Activated CD4-positive, alpha-beta memory T cell treated with anti-CD3 and anti-CD28 coated beads for 36 hours (primary cell): ENCODE data around the gene C11orf52. TPM values are rescaled to one million over a fixed set of nuclear protein-coding genes. Genes with fewer than 3 reads are reported as not detected.

Source experiments
- CTCF ChIA-PET: fragments of 350-600 bp; sonication (Branson Sonifier 250); formaldehyde crosslinking; loops from one replicate; lab custom pipeline; 2021; ENCODE audit warnings: antibody characterized with exemption, inconsistent platforms; lab: Charles Lee
- POLR2A ChIA-PET: fragments of 350-600 bp; sonication (Branson Sonifier 250); formaldehyde crosslinking; loops from one replicate; lab custom pipeline; 2021; ENCODE audit warnings: antibody characterized with exemption; lab: Charles Lee
- DNase-seq: peaks from one replicate; pipeline ENCODE4 v3.0.0-alpha.2; 2020
- H3K27ac Mint-ChIP-seq: one replicate; pipeline ENCODE4 v1.8.0; 2021; ENCODE audit warnings: mixed read lengths
- H3K27me3 Mint-ChIP-seq: one replicate; pipeline ENCODE4 v1.8.0; 2021; ENCODE audit warnings: mixed read lengths
- H3K36me3 Mint-ChIP-seq: one replicate; pipeline ENCODE4 v1.8.0; 2021; ENCODE audit warnings: mixed read lengths
- H3K4me1 Mint-ChIP-seq: one replicate; pipeline ENCODE4 v1.8.0; 2021; ENCODE audit warnings: low read depth, mixed read lengths
- H3K4me3 Mint-ChIP-seq: one replicate; pipeline ENCODE4 v1.8.0; 2021; ENCODE audit warnings: mild to moderate bottlenecking, mixed read lengths
- H3K9me3 Mint-ChIP-seq: one replicate; pipeline ENCODE4 v1.8.0; 2021; ENCODE audit warnings: mixed read lengths
- intact Hi-C: fragments of 100-400 bp; cut with micrococcal nuclease; formaldehyde crosslinking; loops from one replicate; pipeline ENCODE4 v1.15.1; 2023
- total RNA-seq, 2 experiments: library from RNA; stranded (reverse); gene quantifications; one replicate each; pipeline ENCODE4 v1.2.3, GENCODE V29; 2021

C11orf52 gene
- total RNA-seq, 2 experiments from 2014 or later: not detected

GRCh38 chr11:111939836-111940604 lies 21.3 kb downstream of the C11orf52 start:
- Mint-ChIP-seq H3K27me3 (no peaks in the 10 kb centered on the region), H3K4me1 (peaks cover 63% of the 10 kb centered on the region), H3K27ac (no peak overlapping the region), H3K36me3 (peaks cover 2% of the 10 kb centered on the region), H3K9me3 (no peaks in the 10 kb centered on the region), H3K4me3 (no peak overlapping the region)
- intact Hi-C loops: loop anchor here (5.0 to 10.0 kb wide), 5 partner anchors 132 to 565 kb away; partner anchors contain the start of genes BCO2, NKAPD1, PIH1D2 and POU2AF1
- ChIA-PET CTCF (interaction anchor here (1.3 to 10.7 kb wide), 5 partner anchors 8 to 40 kb away, joined by 3 to 190 read pairs (median 11); no protein-coding TSS in a partner anchor), POLR2A (no interaction called here)
- DNase-seq: no peak

DNA sequence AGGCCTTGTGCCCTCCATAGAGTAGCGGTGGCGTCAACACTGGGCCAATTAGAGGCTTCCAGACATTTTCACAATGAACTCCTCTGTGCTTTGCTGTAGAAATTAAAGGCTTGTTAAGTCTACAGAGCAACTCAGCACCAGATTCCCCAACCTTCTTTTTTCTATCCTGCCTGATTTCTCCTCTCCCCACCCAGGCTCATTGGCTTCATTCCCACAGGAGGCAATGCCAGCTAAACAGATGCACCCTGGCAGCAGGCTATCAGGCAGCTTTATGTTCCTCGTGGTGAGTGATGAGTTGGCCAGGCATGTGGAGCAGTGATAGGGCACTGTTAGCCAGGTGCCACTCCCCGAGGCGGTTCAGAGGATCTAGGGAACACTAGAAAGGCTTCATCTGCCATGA lies 23.2 kb downstream of the C11orf52 start:
- Mint-ChIP-seq H3K36me3 (peaks cover 2% of the 10 kb centered on the region), H3K4me3 (no peak overlapping the region), H3K9me3 (no peaks in the 10 kb centered on the region), H3K27me3 (no peaks in the 10 kb centered on the region), H3K27ac (no peak overlapping the region), H3K4me1 (peaks cover 54% of the 10 kb centered on the region)
- intact Hi-C loops: loop anchor here (5.0 kb wide), 1 partner anchor 415 kb away; no protein-coding TSS in a partner anchor
- CTCF ChIA-PET: interaction anchor here (1.2 to 1.6 kb wide), 2 partner anchors 10 to 15 kb away, joined by 3 to 4 read pairs; no protein-coding TSS in a partner anchor
- DNase-seq: no peak
- POLR2A ChIA-PET: interaction anchor here (0.6 kb wide), 1 partner anchor 352 kb away, joined by 3 read pairs; no protein-coding TSS in a partner anchor

- Mint-ChIP-seq H3K4me3 (no peak overlapping the region), H3K9me3 (no peaks in the 10 kb centered on the region), H3K27me3 (no peaks in the 10 kb centered on the region), H3K27ac (no peak overlapping the region), H3K36me3 (peaks cover 2% of the 10 kb centered on the region), H3K4me1 (peaks cover 49% of the 10 kb centered on the region)
- no peak for DNase-seq
- intact Hi-C loops: loop anchor here (5.0 kb wide), 1 partner anchor 416 kb away; no protein-coding TSS in a partner anchor
- ChIA-PET POLR2A (interaction anchor here (0.6 kb wide), 1 partner anchor 141 kb away, joined by 3 read pairs; no protein-coding TSS in a partner anchor), CTCF (interaction anchor here (1.2 kb wide), 1 partner anchor 11 kb away, joined by 3 read pairs; no protein-coding TSS in a partner anchor)
Observed at GRCh38 chr11:111942829-111943228, 24.1 kb downstream of the C11orf52 start.

GRCh38 chr11:111944139-111944538 lies 25.4 kb downstream of the C11orf52 start:
- Mint-ChIP-seq H3K4me3 (peak overlapping the region; percentile 33), H3K27ac (peak overlapping the region; percentile 94), H3K9me3 (no peaks in the 10 kb centered on the region), H3K4me1 (peaks cover 36% of the 10 kb centered on the region), H3K27me3 (no peaks in the 10 kb centered on the region), H3K36me3 (peaks cover 2% of the 10 kb centered on the region)
- intact Hi-C loops: loop anchor here (1.0 to 5.0 kb wide), 6 partner anchors 8 to 417 kb away; partner anchors contain the start of gene DLAT
- POLR2A ChIA-PET: interaction anchor here (1.2 to 2.3 kb wide), 4 partner anchors 8 to 20 kb away, joined by 6 to 13 read pairs (median 8); no protein-coding TSS in a partner anchor
- DNase-seq: no peak
- CTCF ChIA-PET: interaction anchor here (1.1 to 2.6 kb wide), 5 partner anchors 9 to 79 kb away, joined by 4 to 17 read pairs (median 11); no protein-coding TSS in a partner anchor

- CTCF ChIA-PET: interaction anchor here (1.0 to 2.6 kb wide), 6 partner anchors 10 to 78 kb away, joined by 3 to 17 read pairs (median 8); no protein-coding TSS in a partner anchor
- no peaks in the 10 kb centered on the region for H3K9me3 Mint-ChIP-seq
- H3K27ac Mint-ChIP-seq: peak overlapping the region; percentile 94
- POLR2A ChIA-PET: interaction anchor here (1.2 to 2.3 kb wide), 4 partner anchors 9 to 19 kb away, joined by 6 to 13 read pairs (median 8); no protein-coding TSS in a partner anchor
- H3K4me1 Mint-ChIP-seq: peaks cover 38% of the 10 kb centered on the region
- H3K27me3 Mint-ChIP-seq: no peaks in the 10 kb centered on the region
- DNase-seq: peak; percentile 43
- intact Hi-C loops: loop anchor here (1.0 to 5.0 kb wide), 6 partner anchors 8 to 417 kb away; partner anchors contain the start of gene DLAT
- H3K36me3 Mint-ChIP-seq: peaks cover 2% of the 10 kb centered on the region
- H3K4me3 Mint-ChIP-seq: peak overlapping the region; percentile 37
Observed at GRCh38 chr11:111944651-111945051, 25.9 kb downstream of the C11orf52 start.

DNA sequence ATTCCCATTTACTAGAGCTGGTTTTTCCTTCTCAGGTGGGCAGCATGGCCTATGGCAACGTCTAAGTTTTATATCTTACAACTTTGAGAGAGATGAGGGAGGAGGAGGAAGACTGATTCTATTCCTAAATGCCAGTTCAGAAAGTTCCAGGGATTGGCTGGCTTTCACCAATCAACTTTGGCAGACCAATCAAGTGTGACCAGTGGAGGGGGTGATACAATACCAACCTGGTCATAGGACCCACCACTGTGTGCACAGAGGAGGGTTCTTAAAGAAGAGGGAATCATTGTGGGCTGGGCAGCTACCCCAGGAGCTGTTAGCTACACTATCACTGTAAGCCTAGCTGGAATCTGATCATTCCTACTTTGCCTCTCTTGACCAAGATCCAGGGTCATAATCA lies 26.5 kb downstream of the C11orf52 start:
- no peak for DNase-seq
- Mint-ChIP-seq H3K27me3 (no peaks in the 10 kb centered on the region), H3K36me3 (peaks cover 2% of the 10 kb centered on the region), H3K9me3 (no peaks in the 10 kb centered on the region), H3K4me3 (peak overlapping the region; percentile 37), H3K27ac (peak overlapping the region; percentile 94), H3K4me1 (peaks cover 41% of the 10 kb centered on the region)
- POLR2A ChIA-PET: interaction anchor here (0.6 to 2.3 kb wide), 6 partner anchors 10 to 185 kb away, joined by 3 to 13 read pairs (median 4); no protein-coding TSS in a partner anchor
- intact Hi-C loops: loop anchor here (2.0 kb wide), 1 partner anchor 80 kb away; the partner anchor contains the start of gene DLAT
- CTCF ChIA-PET: interaction anchor here (1.0 to 2.6 kb wide), 5 partner anchors 10 to 40 kb away, joined by 3 to 17 read pairs (median 11); no protein-coding TSS in a partner anchor

DNA sequence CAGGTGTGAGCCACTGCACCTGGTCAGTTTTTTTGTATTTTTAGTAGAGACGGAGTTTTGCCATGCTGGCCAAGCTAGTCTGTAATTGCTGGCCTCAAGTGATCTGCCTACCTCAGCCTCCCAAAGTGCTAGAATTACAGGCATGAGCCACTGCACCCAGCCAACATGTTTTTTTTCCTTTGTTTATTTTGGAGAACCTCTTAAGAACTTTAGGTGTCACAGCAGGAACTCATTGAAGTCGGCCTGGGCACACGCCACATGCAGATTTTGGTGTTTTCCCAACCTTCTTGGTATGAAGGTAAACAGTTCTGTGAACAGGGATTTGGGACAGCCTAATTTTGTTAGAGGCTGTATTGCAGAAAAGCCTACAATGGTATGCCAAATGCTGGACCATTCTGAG lies 27.8 kb downstream of the C11orf52 start:
- no peak overlapping the region for H3K27ac Mint-ChIP-seq
- no peak overlapping the region for H3K4me3 Mint-ChIP-seq
- H3K9me3 Mint-ChIP-seq: no peaks in the 10 kb centered on the region
- POLR2A ChIA-PET: no interaction called here
- H3K4me1 Mint-ChIP-seq: peaks cover 30% of the 10 kb centered on the region
- CTCF ChIA-PET: interaction anchor here (2.6 kb wide), 1 partner anchor 12 kb away, joined by 17 read pairs; no protein-coding TSS in a partner anchor
- H3K27me3 Mint-ChIP-seq: no peaks in the 10 kb centered on the region
- peaks cover 2% of the 10 kb centered on the region for H3K36me3 Mint-ChIP-seq
- intact Hi-C loops: no loop called here
- DNase-seq: no peak

GRCh38 chr11:111947143-111947542 lies 28.4 kb downstream of the C11orf52 start:
- H3K4me1 Mint-ChIP-seq: peaks cover 30% of the 10 kb centered on the region
- no peaks in the 10 kb centered on the region for H3K9me3 Mint-ChIP-seq
- intact Hi-C loops: no loop called here
- no peak for DNase-seq
- peaks cover 2% of the 10 kb centered on the region for H3K36me3 Mint-ChIP-seq
- ChIA-PET POLR2A (no interaction called here), CTCF (no interaction called here)
- no peak overlapping the region for H3K27ac Mint-ChIP-seq
- H3K4me3 Mint-ChIP-seq: no peak overlapping the region
- no peaks in the 10 kb centered on the region for H3K27me3 Mint-ChIP-seq

- Mint-ChIP-seq H3K4me3 (no peak overlapping the region), H3K27me3 (no peaks in the 10 kb centered on the region), H3K27ac (no peak overlapping the region), H3K36me3 (no peaks in the 10 kb centered on the region), H3K9me3 (no peaks in the 10 kb centered on the region), H3K4me1 (peaks cover 19% of the 10 kb centered on the region)
- POLR2A ChIA-PET: no interaction called here
- CTCF ChIA-PET: interaction anchor here (0.7 to 1.4 kb wide), 2 partner anchors 32 to 667 kb away, joined by 3 to 6 read pairs; no protein-coding TSS in a partner anchor
- intact Hi-C loops: no loop called here
- no peak for DNase-seq
Observed at GRCh38 chr11:111949519-111950426, 31.1 kb downstream of the C11orf52 start.

GRCh38 chr11:111951565-111951964 lies 32.9 kb downstream of the C11orf52 start:
- DNase-seq: no peak
- H3K27ac Mint-ChIP-seq: no peak overlapping the region
- H3K36me3 Mint-ChIP-seq: no peaks in the 10 kb centered on the region
- CTCF ChIA-PET: no interaction called here
- no peaks in the 10 kb centered on the region for H3K9me3 Mint-ChIP-seq
- no peak overlapping the region for H3K4me3 Mint-ChIP-seq
- POLR2A ChIA-PET: no interaction called here
- peaks cover 10% of the 10 kb centered on the region for H3K4me1 Mint-ChIP-seq
- H3K27me3 Mint-ChIP-seq: no peaks in the 10 kb centered on the region
- intact Hi-C loops: no loop called here

DNA sequence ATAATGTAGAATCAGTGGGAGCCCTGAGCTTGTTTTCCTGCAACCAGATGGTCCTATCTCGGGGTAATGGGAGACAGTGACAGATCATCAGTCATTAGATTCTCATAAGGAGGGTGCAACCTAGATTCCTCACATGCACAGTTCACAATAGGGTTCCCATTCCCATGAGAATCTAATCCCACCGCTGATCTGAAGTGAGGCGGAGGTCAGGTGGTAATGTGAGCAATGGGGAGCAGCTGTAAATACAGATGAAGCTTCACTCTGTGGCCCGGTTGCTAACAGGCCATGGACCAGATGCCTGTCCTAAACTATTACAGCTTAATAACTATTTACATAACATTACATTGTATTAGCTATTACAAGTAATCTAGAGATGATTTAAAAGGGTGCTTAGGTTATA lies 35.4 kb downstream of the C11orf52 start:
- Mint-ChIP-seq H3K27ac (no peak overlapping the region), H3K4me1 (peaks cover 8% of the 10 kb centered on the region), H3K27me3 (no peaks in the 10 kb centered on the region), H3K36me3 (no peaks in the 10 kb centered on the region), H3K9me3 (no peaks in the 10 kb centered on the region), H3K4me3 (no peak overlapping the region)
- ChIA-PET POLR2A (no interaction called here), CTCF (interaction anchor here (0.9 kb wide), 1 partner anchor 27 kb away, joined by 4 read pairs; no protein-coding TSS in a partner anchor)
- no peak for DNase-seq
- intact Hi-C loops: no loop called here
